ENCODE measurements around the gene C19orf25. TPM values are rescaled to one million over a fixed set of nuclear protein-coding genes. Genes with fewer than 3 reads are reported as not detected.

Gene C19orf25
- total RNA-seq, 1 donor from 2014 or later = 38.0 TPM

GRCh38 chr19:1468274-1468820 is 10.7 kb downstream of the C19orf25 start:
- peaks cover 2% of the 10 kb centered on the region for H3K27me3 Mint-ChIP-seq (ENCODE audit: unreplicated experiment)
- no peak overlapping the region for H3K27ac Mint-ChIP-seq (ENCODE audit: unreplicated experiment)
- no peaks in the 10 kb centered on the region for H3K9me3 Mint-ChIP-seq (ENCODE audit: unreplicated experiment)
- H3K4me1 Mint-ChIP-seq (ENCODE audit: unreplicated experiment) = peaks cover 7% of the 10 kb centered on the region
- H3K4me3 Mint-ChIP-seq (ENCODE audit: unreplicated experiment) = no peak overlapping the region
- TF ChIP-seq CTCF (IDR thresholded peaks at IDR 0.05) = no peak
- no peak for DNase-seq (ENCODE audit: extremely low spot score, unreplicated experiment)
- H3K36me3 Mint-ChIP-seq (ENCODE audit: unreplicated experiment) = peaks cover under 1% of the 10 kb centered on the region

- Mint-ChIP-seq H3K36me3 (ENCODE audit: unreplicated experiment) (no peaks in the 10 kb centered on the region), H3K27ac (ENCODE audit: unreplicated experiment) (no peak overlapping the region), H3K27me3 (ENCODE audit: unreplicated experiment) (peaks cover 2% of the 10 kb centered on the region), H3K4me1 (ENCODE audit: unreplicated experiment) (peaks cover 7% of the 10 kb centered on the region), H3K4me3 (ENCODE audit: unreplicated experiment) (no peak overlapping the region), H3K9me3 (ENCODE audit: unreplicated experiment) (no peaks in the 10 kb centered on the region)
- no peak for TF ChIP-seq CTCF (IDR thresholded peaks at IDR 0.05)
- no peak for DNase-seq (ENCODE audit: extremely low spot score, unreplicated experiment)
Observed at GRCh38 chr19:1467490-1468273, 11.3 kb downstream of the C19orf25 start.

GRCh38 chr19:1467215-1467489 is 11.9 kb downstream of the C19orf25 start:
- Mint-ChIP-seq H3K9me3 (ENCODE audit: unreplicated experiment) (no peaks in the 10 kb centered on the region), H3K4me3 (ENCODE audit: unreplicated experiment) (no peak overlapping the region), H3K27me3 (ENCODE audit: unreplicated experiment) (peaks cover 2% of the 10 kb centered on the region), H3K27ac (ENCODE audit: unreplicated experiment) (no peak overlapping the region), H3K36me3 (ENCODE audit: unreplicated experiment) (no peaks in the 10 kb centered on the region), H3K4me1 (ENCODE audit: unreplicated experiment) (peaks cover 7% of the 10 kb centered on the region)
- no peak for DNase-seq (ENCODE audit: extremely low spot score, unreplicated experiment)
- no peak for TF ChIP-seq CTCF (IDR thresholded peaks at IDR 0.05)

- H3K9me3 Mint-ChIP-seq (ENCODE audit: unreplicated experiment) = no peaks in the 10 kb centered on the region
- H3K36me3 Mint-ChIP-seq (ENCODE audit: unreplicated experiment) = no peaks in the 10 kb centered on the region
- H3K27me3 Mint-ChIP-seq (ENCODE audit: unreplicated experiment) = peaks cover 2% of the 10 kb centered on the region
- TF ChIP-seq CTCF (IDR thresholded peaks at IDR 0.05) = no peak
- no peak overlapping the region for H3K27ac Mint-ChIP-seq (ENCODE audit: unreplicated experiment)
- H3K4me3 Mint-ChIP-seq (ENCODE audit: unreplicated experiment) = no peak overlapping the region
- peaks cover 7% of the 10 kb centered on the region for H3K4me1 Mint-ChIP-seq (ENCODE audit: unreplicated experiment)
- no peak for DNase-seq (ENCODE audit: extremely low spot score, unreplicated experiment)
Observed at GRCh38 chr19:1466461-1467214, 12.4 kb downstream of the C19orf25 start.

GRCh38 chr19:1466018-1466460 is 13.0 kb downstream of the C19orf25 start:
- no peaks in the 10 kb centered on the region for H3K36me3 Mint-ChIP-seq (ENCODE audit: unreplicated experiment)
- H3K27ac Mint-ChIP-seq (ENCODE audit: unreplicated experiment) = no peak overlapping the region
- H3K27me3 Mint-ChIP-seq (ENCODE audit: unreplicated experiment) = peaks cover 2% of the 10 kb centered on the region
- H3K4me3 Mint-ChIP-seq (ENCODE audit: unreplicated experiment) = no peak overlapping the region
- no peak for DNase-seq (ENCODE audit: extremely low spot score, unreplicated experiment)
- no peaks in the 10 kb centered on the region for H3K9me3 Mint-ChIP-seq (ENCODE audit: unreplicated experiment)
- H3K4me1 Mint-ChIP-seq (ENCODE audit: unreplicated experiment) = peaks cover 5% of the 10 kb centered on the region
- no peak for TF ChIP-seq CTCF (IDR thresholded peaks at IDR 0.05)
